AG09319 (cell line): Measurements from ENCODE around the gene KLF3.

Source experiments
- DNase-seq: peaks from one replicate; pipeline ENCODE4 v3.0.0-alpha.2; 2010; ENCODE audit warnings: low read depth; ENCODE audit errors: extremely low read depth
- TF ChIP-seq, protein P1 (sequence below): IDR thresholded peaks from 2 replicates; pipeline ENCODE4 v1.5.1; 2011; ENCODE audit warnings: low read depth, mild to moderate bottlenecking, inconsistent platforms, low read length, moderate library complexity

KLF3 gene

DNA sequence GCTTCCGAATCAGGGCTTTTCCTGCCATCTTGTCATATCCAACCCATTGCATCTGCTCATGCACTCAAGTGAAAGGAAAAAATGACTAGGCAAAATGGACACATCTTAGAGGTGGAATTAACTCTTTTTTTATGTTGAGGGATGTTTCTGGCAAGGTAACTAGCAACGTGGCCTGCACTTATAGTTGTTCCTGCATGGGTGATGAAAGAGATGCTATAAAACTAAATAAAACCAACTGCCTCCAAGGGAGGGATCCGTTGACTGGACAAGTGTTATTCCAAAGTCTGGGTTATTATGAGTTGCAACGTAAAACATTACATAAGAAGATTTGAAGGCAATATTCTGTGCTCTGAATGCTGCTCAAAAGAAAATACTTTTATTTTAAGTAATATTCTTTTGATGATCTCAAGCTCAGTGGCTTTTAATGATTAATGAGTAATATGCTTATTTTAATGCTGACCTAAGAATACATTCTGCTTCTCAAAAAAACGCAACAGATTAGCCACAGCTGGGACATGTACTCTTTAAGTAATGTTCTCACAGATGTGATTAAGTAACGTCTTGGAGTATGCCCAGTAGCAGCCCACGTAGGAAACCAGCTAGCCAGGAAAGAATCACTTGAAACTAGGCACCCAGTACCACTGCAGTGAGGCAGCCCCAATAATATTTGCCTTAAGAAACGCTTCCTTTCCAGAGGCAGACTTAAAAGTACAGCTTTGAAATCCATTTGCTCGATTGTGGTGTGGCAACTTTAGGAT is 27.4 kb downstream of the KLF3 start:
- TF ChIP-seq, protein P1, sequence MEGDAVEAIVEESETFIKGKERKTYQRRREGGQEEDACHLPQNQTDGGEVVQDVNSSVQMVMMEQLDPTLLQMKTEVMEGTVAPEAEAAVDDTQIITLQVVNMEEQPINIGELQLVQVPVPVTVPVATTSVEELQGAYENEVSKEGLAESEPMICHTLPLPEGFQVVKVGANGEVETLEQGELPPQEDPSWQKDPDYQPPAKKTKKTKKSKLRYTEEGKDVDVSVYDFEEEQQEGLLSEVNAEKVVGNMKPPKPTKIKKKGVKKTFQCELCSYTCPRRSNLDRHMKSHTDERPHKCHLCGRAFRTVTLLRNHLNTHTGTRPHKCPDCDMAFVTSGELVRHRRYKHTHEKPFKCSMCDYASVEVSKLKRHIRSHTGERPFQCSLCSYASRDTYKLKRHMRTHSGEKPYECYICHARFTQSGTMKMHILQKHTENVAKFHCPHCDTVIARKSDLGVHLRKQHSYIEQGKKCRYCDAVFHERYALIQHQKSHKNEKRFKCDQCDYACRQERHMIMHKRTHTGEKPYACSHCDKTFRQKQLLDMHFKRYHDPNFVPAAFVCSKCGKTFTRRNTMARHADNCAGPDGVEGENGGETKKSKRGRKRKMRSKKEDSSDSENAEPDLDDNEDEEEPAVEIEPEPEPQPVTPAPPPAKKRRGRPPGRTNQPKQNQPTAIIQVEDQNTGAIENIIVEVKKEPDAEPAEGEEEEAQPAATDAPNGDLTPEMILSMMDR: no peak
- DNase-seq: peak; percentile 50

DNA sequence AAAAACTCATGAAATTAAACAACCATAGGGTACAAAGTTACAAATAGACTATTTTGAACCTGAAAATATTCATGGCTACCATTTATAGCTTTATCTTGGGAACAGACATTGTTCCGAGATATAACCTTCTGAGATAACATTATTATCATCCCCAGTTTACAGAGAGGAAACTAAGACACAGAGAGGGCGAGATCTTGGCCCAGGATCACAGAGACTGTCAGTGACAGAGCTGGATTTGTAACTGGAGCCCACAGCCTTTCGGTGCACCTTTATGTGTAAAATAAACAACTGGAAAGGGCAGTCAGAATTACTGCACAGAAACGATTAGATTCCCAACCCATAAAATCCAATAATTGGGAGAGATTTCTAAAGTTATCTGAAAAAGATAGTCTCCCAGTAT is 28.4 kb downstream of the KLF3 start:
- no peak for DNase-seq
- TF ChIP-seq, protein P1: no peak

- DNase-seq: no peak
- TF ChIP-seq, protein P1: no peak
These were observed 29.6 kb downstream of the KLF3 start for GRCh38 chr4:38693569-38693968.

- TF ChIP-seq, protein P1: no peak
These were observed 30.3 kb downstream of the KLF3 start for GRCh38 chr4:38694330-38694729.

GRCh38 chr4:38695809-38696208 is 31.8 kb downstream of the KLF3 start:
- TF ChIP-seq, protein P1: no peak
- no peak for DNase-seq

More at GRCh38 chr4:38694330-38694729, 30.3 kb downstream of the KLF3 start:
- DNase-seq: no peak

- TF ChIP-seq, protein P1: no peak
- no peak for DNase-seq
These were observed 32.7 kb downstream of the KLF3 start for GRCh38 chr4:38696697-38697096.

DNA sequence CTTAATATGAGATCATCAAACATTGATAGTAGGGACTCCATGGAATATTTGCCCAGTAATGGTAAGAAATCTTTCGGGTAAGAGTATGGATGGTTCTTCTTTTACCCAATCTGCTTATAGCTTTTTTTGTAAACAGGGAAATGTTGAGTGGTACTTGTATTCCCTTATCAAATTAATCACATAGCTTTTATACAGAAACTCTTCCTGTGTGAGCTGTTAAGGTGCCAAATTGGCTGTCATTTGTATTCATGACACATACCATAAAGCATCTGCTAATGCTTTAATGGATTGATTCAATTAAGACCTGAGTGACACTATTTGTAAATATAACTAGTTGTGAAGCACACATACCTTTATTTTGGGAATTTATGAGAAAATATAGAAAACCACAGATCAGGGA is 34.2 kb downstream of the KLF3 start:
- no peak for DNase-seq
- TF ChIP-seq, protein P1: no peak
